ENCODE measurements around the gene CACNG4. TPM values are rescaled to one million over a fixed set of nuclear protein-coding genes. Genes with fewer than 3 reads are reported as not detected.

CACNG4 gene
- total RNA-seq, 2 experiments from 2014 or later: not detected

- Histone ChIP-seq H3K4me2 (ENCODE audit: low read length) (no peak overlapping the region), H3K9me3 (ENCODE audit: low read length) (no peaks in the 10 kb centered on the region), H3K36me3 (ENCODE audit: insufficient read depth, low read length) (no peaks in the 10 kb centered on the region), H3K27ac (ENCODE audit: low read depth, low read length, poor library complexity, severe bottlenecking) (no peak overlapping the region), H3K4me1 (ENCODE audit: insufficient read depth, low read length, poor library complexity, severe bottlenecking) (no peaks in the 10 kb centered on the region), H4K20me1 (ENCODE audit: insufficient read depth, low read length) (no peaks in the 10 kb centered on the region), H3K79me2 (ENCODE audit: insufficient read depth, low read depth, low read length) (no peaks in the 10 kb centered on the region), H3K9me2 (ENCODE audit: insufficient read depth, low read length) (no peaks in the 10 kb centered on the region), H3K4me3 (ENCODE audit: low read depth, low read length, poor library complexity, severe bottlenecking) (no peak overlapping the region), H2AFZ (ENCODE audit: low read length) (no peak overlapping the region)
- CTCF ChIA-PET (ENCODE audit: unreplicated experiment): no interaction called here
- BruUV-seq (replicated peaks): no TSS peak
- DNase-seq (ENCODE audit: low spot score): no peak
- POLR2A ChIA-PET: no interaction called here
- TF ChIP-seq CTCF (conservative IDR thresholded peaks at IDR 0.05; ENCODE audit: low read length) (no peak), EZH2phosphoT487 (IDR thresholded peaks at IDR 0.05; ENCODE audit: borderline replicate concordance, low read depth, low read length) (no peak)
- intact Hi-C loops (cut with micrococcal nuclease; ENCODE audit: unreplicated experiment): no loop called here
Measured at GRCh38 chr17:66976781-66977201, 12.3 kb downstream of the CACNG4 start.

DNA sequence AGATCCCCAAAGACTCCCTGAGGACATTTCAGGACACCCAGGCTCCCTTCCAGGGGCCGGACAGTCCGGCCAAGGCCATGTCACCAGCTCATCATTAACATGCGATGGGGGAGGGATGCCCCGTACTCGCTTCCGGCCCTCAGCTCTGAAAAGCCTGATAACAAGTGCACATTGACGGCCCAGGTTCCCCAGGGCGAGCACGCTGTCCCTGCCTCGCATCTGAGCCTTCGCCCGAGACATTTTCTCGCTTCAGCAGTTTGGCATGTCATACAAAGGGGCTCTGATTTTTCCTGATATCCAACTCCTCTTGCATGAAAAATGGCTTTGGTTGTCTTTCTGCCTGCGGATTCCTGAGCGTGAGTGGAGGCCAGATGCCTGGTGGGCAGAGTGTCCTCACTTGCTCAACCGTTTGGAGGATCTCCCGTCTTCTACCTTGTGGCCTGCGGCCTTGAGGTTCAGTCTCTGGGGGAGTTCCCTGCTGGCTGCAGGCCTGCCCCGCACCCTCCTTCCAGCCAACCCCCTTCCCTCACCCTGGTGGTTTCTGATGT is 14.1 kb downstream of the CACNG4 start:
- intact Hi-C loops (cut with micrococcal nuclease; ENCODE audit: unreplicated experiment): no loop called here
- H3K4me3 ChIP-seq (ENCODE audit: low read depth, low read length, poor library complexity, severe bottlenecking): no peak overlapping the region
- H2AFZ ChIP-seq (ENCODE audit: low read length): no peak overlapping the region
- no peak for DNase-seq (ENCODE audit: low spot score)
- CTCF ChIA-PET (ENCODE audit: unreplicated experiment): no interaction called here
- H3K9me3 ChIP-seq (ENCODE audit: low read length): no peaks in the 10 kb centered on the region
- no peaks in the 10 kb centered on the region for H3K9me2 ChIP-seq (ENCODE audit: insufficient read depth, low read length)
- TF ChIP-seq CTCF (conservative IDR thresholded peaks at IDR 0.05; ENCODE audit: low read length) (no peak), EZH2phosphoT487 (IDR thresholded peaks at IDR 0.05; ENCODE audit: borderline replicate concordance, low read depth, low read length) (no peak)
- H3K79me2 ChIP-seq (ENCODE audit: insufficient read depth, low read depth, low read length): no peaks in the 10 kb centered on the region
- no peaks in the 10 kb centered on the region for H3K36me3 ChIP-seq (ENCODE audit: insufficient read depth, low read length)
- H4K20me1 ChIP-seq (ENCODE audit: insufficient read depth, low read length): no peaks in the 10 kb centered on the region
- no TSS peak for BruUV-seq (replicated peaks)
- no peaks in the 10 kb centered on the region for H3K4me1 ChIP-seq (ENCODE audit: insufficient read depth, low read length, poor library complexity, severe bottlenecking)
- H3K27ac ChIP-seq (ENCODE audit: low read depth, low read length, poor library complexity, severe bottlenecking): no peak overlapping the region
- POLR2A ChIA-PET: interaction anchor here (0.6 kb wide), 1 partner anchor 57 kb away, joined by 3 read pairs; no protein-coding TSS in a partner anchor
- no peak overlapping the region for H3K4me2 ChIP-seq (ENCODE audit: low read length)

- BruUV-seq (replicated peaks): no TSS peak
- no peak overlapping the region for H2AFZ ChIP-seq (ENCODE audit: low read length)
- intact Hi-C loops (cut with micrococcal nuclease; ENCODE audit: unreplicated experiment): no loop called here
- ChIA-PET CTCF (ENCODE audit: unreplicated experiment) (interaction anchor here (0.6 kb wide), 1 partner anchor 663 kb away, joined by 3 read pairs; no protein-coding TSS in a partner anchor), POLR2A (interaction anchor here (0.6 kb wide), 1 partner anchor 1945 kb away, joined by 3 read pairs; no protein-coding TSS in a partner anchor)
- no peak overlapping the region for H3K4me3 ChIP-seq (ENCODE audit: low read depth, low read length, poor library complexity, severe bottlenecking)
- no peaks in the 10 kb centered on the region for H3K9me3 ChIP-seq (ENCODE audit: low read length)
- no peaks in the 10 kb centered on the region for H3K4me1 ChIP-seq (ENCODE audit: insufficient read depth, low read length, poor library complexity, severe bottlenecking)
- TF ChIP-seq EZH2phosphoT487 (IDR thresholded peaks at IDR 0.05; ENCODE audit: borderline replicate concordance, low read depth, low read length): no peak
- DNase-seq (ENCODE audit: low spot score): no peak
- H4K20me1 ChIP-seq (ENCODE audit: insufficient read depth, low read length): no peaks in the 10 kb centered on the region
- no peak overlapping the region for H3K27ac ChIP-seq (ENCODE audit: low read depth, low read length, poor library complexity, severe bottlenecking)
- H3K4me2 ChIP-seq (ENCODE audit: low read length): no peak overlapping the region
- H3K36me3 ChIP-seq (ENCODE audit: insufficient read depth, low read length): no peaks in the 10 kb centered on the region
- H3K9me2 ChIP-seq (ENCODE audit: insufficient read depth, low read length): no peaks in the 10 kb centered on the region
- no peaks in the 10 kb centered on the region for H3K79me2 ChIP-seq (ENCODE audit: insufficient read depth, low read depth, low read length)
Measured at GRCh38 chr17:66980896-66981295, 16.4 kb downstream of the CACNG4 start.
